NOMO-1 (cell line): Measurements from ENCODE around the gene ACKR4.
A peak's percentile ranks its signal among the peaks of the same experiment; 100 is the strongest.
"Not testable (repeated sequence)": the region's sequence is repeated elsewhere in the genome, so short reads cannot be mapped to it uniquely, and the experiment has no call there.

Experiments used
- DNase-seq, 2 experiments: peaks; one replicate each; lab custom pipeline; 2025; ENCODE audit not compliant: unreplicated experiment in 2 of 2; lab: John Stamatoyannopoulos, UW

Gene ACKR4

GRCh38 chr3:132635052-132635451 is 38.0 kb downstream of the ACKR4 start:
- no peak for DNase-seq

GRCh38 chr3:132637590-132637989 is 40.5 kb downstream of the ACKR4 start:
- DNase-seq: no peak

- DNase-seq: no peak
Observed at GRCh38 chr3:132638706-132639105, 41.6 kb downstream of the ACKR4 start.

- DNase-seq: not testable (repeated sequence)
Observed at GRCh38 chr3:132641427-132641826, 44.4 kb downstream of the ACKR4 start.

- peak; percentile 29 to 77 for DNase-seq
Observed at GRCh38 chr3:132641837-132642538, 44.9 kb downstream of the ACKR4 start.

- no peak for DNase-seq
Observed at GRCh38 chr3:132642539-132642847, 45.4 kb downstream of the ACKR4 start.

- peak in 1 of 2 experiments; percentile 20 for DNase-seq
Observed at GRCh38 chr3:132643366-132643765, 46.3 kb downstream of the ACKR4 start.

- DNase-seq: no peak
Observed at GRCh38 chr3:132645058-132645457, 48.0 kb downstream of the ACKR4 start.

GRCh38 chr3:132650153-132650552 is 53.1 kb downstream of the ACKR4 start:
- DNase-seq: no peak
